Measurements from ENCODE around the gene FLNC. TPM values are rescaled to one million over a fixed set of nuclear protein-coding genes. Genes with fewer than 3 reads are reported as not detected.

Gene FLNC
- total and polyA plus RNA-seq, 9 of the 15 experiments (the other 6 are each of a cell fraction or from before 2014, with no cell fraction given), result 0.90 to 155 (median 28.8) TPM

GRCh38 chr7:128827248-128827958, 2.8 kb upstream of the FLNC start (continued):
- TF ChIP-seq ZNF398 (CRISPR knock-in tag; IDR thresholded peaks at IDR 0.05) (no peak), PATZ1 (CRISPR knock-in tag; IDR thresholded peaks at IDR 0.05; ENCODE audit: borderline replicate concordance) (no peak), PURB (CRISPR knock-in tag; IDR thresholded peaks at IDR 0.05; ENCODE audit: low read depth) (no peak), SNIP1 (IDR thresholded peaks at IDR 0.05; ENCODE audit: low read depth) (no peak), MITF (IDR thresholded peaks at IDR 0.05) (no peak; the same call in 1 of the 2 replicates), TAF7 (tag; IDR thresholded peaks at IDR 0.05) (no peak), SNAPC5 (CRISPR knock-in tag; IDR thresholded peaks at IDR 0.05) (no peak), GTF2E2 (tag; IDR thresholded peaks at IDR 0.05) (no peak), SMAD3 (CRISPR knock-in tag; conservative IDR thresholded peaks at IDR 0.05) (no peak), ZNF445 (CRISPR knock-in tag; IDR thresholded peaks at IDR 0.05; ENCODE audit: low read depth) (no peak), POLR2B (IDR thresholded peaks at IDR 0.05; ENCODE audit: low read depth, partially characterized antibody) (no peak), ZNF780A (CRISPR knock-in tag; IDR thresholded peaks at IDR 0.05) (no peak), SP2 (IDR thresholded peaks at IDR 0.05; ENCODE audit: extremely low read depth, low read depth, low read length, poor library complexity, severe bottlenecking) (no peak), ZNF197 (CRISPR knock-in tag; IDR thresholded peaks at IDR 0.05; ENCODE audit: low read depth) (0 out of 2 replicates have a peak, but pooled peaks have one; percentile 35), BCOR (IDR thresholded peaks at IDR 0.05) (no peak; the same call in 1 of the 2 replicates), RAD21 (CRISPR knock-in tag; conservative IDR thresholded peaks at IDR 0.05 in 1 of 2, IDR thresholded peaks at IDR 0.05 in 1 of 2) (0 out of 4 replicates have a peak, but pooled peaks of 1 of the 2 experiments have one; percentile 5), TCF3 (CRISPR knock-in tag; IDR thresholded peaks at IDR 0.05) (peak; percentile 95), CBX1 (IDR thresholded peaks at IDR 0.05; ENCODE audit: low read depth) (no peak), VEZF1 (CRISPR knock-in tag; IDR thresholded peaks at IDR 0.05) (peak; percentile 49), CBFA2T2 (conservative IDR thresholded peaks at IDR 0.05) (peak; percentile 75), E2F3 (CRISPR knock-in tag; IDR thresholded peaks at IDR 0.05) (peak; percentile 65; the same call in 1 of the 2 replicates), CC2D1A (IDR thresholded peaks at IDR 0.05) (no peak)
